ENCODE data around the gene ASB1.

Gene ASB1

DNA sequence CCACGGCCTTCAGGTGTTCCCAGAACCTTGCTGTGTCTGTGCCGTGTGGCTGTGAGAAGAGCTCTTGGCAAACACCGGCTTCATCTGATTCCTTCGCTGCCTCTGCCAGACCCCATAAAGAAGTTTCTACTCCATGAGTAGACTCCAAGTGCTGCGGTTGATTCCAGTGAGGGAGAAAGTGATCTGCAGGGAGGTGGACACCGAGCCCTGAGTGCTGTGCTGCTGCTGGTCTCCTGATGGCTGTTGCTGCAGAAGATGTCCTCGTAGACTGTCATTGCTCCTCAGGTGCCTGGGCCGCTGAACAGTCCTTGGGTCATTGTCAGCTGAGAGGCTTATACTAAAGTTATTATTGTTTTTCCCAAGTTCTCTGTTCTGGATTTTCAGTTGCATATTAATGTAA, 19.6 kb downstream of the ASB1 start:
- no peak for DNase-seq

GRCh38 chr2:238448031-238448955, 21.6 kb downstream of the ASB1 start:
- no peak for DNase-seq

DNA sequence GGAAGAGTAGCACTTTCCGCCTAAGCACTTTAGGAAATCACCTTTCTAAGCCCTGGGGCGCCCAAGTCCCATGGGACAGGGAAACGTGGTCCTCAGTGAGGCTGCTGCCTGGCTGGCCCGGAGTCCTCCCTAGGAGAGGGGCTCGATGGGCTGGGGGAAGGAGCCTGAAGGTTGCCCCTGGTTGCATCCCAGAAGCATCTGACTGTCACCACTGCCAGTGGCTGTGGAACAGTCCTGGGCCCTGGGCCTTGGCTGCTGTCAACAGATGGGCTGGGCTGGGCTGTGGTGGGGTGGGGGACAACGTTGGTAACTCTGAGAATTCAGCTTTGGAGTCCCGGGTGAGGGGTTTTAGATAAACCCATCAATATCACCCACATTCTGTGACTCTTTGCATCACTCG, 22.5 kb downstream of the ASB1 start:
- DNase-seq: no peak

DNA sequence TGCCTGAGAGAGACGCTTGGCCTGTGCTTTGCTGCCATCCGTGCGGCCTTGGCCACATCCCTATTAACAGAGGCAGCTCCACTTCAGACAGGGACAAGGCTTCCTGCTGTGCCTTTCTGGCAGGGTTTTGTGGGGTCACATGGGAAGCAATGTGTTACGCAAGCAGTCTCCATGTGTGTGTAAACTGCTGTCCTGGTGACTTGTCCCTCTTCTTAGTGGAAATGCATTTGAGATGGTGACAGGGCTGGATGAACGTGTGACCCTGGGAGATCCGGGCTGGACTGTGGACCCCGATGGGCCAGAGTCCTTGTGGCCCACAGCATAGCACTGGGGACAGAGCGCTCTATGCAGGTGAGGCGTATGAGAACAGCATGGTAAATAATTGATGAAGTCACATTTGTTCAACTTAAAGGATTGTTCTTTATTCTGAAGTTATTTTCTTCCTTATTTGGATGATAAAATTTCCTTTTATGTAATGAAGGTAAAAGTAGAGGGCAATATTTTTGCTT, 23.2 kb downstream of the ASB1 start:
- no peak for DNase-seq

DNA sequence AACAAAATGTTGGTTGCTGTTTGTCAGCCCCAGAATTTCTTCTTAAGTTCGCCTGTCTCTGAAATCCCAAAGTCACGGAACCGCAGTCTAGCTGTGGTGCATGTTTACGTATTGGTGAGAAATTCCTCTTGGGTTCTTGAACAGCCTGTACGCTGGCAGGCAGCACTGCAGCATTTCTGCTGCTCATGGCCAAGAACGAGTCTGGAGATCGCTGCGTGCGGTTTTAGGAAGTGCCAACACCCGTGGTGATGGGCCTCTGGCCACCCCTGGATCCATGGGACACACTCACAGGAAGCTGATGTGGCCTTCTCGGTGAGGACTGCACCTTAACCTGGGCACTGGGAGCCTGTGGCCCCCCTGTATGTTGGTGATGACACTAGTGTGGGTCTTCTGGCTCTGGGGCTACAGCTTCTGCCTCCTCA, 23.7 kb downstream of the ASB1 start:
- DNase-seq: no peak

DNA sequence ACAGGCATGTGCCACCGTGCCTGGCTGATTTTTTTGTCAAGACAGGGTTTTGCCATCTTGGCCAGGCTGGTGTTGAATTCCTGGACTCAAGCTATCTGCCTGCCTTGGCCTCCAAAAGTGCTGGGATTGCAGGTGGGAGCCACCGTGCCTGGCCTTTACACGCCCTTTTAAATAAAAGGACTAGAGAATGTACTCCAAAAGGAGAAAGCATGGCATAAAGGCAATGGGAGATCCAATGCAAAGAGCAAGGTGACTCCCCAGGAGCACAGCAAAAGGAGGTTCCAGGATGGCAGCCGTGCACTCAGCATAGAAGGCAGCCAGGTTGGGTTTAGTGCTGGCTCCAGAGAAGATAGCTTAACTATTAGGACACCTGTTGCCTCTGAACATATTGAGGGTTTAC, 27.1 kb downstream of the ASB1 start:
- no peak for DNase-seq

- no peak for DNase-seq
Observed at GRCh38 chr2:238456449-238456848, 29.7 kb downstream of the ASB1 start.

DNA sequence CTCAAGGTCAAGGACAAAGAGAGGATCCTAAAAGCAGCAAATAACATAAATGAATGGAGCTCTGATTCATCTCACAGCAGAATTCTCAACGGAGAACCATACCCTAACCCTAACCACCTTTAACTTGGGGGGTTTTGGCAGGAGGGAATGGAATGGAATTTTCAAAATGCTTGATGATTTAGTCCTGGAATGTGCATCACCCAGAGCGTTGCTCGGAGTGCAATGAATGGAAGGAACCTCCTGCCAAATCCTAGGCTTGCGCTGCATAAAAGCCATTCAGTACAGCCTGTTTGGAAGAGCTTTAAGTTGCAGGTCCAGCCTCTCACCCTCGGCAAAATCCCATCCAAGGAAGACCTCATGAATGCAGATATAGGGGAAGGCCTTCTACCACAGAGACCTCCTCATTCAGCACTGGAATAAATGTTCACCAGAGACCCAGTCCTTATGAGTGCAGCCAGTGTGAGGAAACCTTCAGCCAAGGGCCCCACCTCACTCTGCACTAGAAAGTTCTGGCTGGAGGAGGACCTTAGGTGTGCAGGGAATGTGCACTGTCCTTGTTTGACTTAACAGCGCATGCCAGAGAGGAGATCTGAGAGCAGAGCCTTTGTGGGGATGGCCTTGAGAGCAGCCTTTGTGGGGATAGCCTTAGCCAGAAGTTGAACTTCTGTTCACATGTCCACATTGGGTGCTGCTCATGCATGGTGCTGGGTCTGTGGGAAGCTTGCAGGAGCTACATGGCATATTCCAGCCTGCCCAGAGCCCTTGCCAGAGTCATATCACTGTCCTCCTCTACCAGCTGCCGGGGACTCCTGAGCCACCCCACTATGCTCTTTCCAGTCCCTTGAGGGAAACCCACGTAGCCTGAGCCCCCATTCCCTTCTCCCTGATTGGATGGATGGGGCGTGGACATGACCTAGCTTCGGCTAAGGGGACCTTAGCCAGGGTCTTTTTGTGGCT, 30.5 kb downstream of the ASB1 start:
- DNase-seq: no peak

DNA sequence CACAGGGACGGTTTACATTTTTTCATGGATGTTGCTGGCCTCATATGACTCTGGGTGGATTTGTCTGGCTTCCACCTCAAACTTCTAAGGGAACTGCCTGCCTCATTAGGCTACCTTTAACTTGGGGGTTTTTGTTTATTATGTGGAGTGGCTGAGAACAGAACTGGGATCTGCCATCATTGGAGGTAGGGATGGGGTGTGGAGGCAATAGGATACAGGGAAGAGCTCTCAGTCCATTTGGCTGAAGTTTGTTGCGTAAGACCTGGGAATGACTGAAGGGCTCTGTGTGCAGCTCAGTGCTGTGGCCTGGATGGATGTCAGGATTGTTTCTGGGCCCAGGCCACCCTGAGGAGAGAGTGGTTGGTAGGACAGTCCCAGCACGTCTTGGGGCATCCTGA, 31.2 kb downstream of the ASB1 start:
- DNase-seq: no peak

- DNase-seq: no peak
Observed at GRCh38 chr2:238458651-238459050, 31.9 kb downstream of the ASB1 start.

DNA sequence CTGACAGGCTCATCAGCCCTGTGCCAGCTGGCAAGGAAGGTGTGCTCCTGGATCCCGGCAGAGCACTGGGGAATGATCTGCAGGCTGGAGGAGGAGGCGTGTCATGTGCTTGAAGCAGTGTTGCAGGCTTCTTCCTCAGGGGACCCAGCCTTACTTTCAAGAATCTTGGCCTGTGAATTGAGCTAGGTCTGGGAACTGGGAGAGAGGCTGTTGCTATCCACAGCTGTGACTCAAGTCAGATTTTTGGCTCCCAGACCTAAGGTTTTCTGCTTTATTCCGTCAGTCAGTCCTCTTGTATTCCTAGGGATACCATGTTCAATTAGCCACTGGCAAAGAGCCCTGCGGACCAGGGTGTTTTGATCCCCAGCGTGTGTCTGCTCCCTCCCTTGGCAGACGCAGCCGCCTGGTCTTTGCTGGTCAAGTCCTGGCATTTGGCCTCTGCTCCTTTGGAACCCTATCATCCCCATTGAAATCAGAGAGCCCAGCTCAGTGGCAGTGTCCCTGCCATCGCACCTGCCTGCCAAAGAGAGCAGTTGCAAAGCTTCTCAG, 32.4 kb downstream of the ASB1 start:
- no peak for DNase-seq

DNA sequence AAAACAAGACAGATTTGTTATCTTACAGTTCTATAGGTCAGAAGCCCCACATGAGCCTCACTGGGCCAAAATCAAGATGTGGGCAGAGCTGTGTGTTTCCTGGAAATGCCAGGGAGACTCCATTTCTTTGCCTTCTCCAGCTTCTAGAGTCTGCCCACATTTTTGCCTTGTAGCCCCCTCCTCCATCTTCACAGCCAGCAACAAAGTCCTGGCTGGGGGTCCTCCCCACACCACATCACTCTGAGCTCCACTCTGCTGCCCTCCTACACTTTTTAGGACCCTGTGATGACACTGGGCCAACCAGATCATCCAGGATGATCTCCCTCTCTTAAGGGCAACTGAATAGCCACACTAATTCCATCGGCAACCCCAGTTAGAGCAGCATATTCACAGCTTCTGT, 34.3 kb downstream of the ASB1 start:
- no peak for DNase-seq

GRCh38 chr2:238461491-238461890, 34.8 kb downstream of the ASB1 start:
- DNase-seq: no peak

DNA sequence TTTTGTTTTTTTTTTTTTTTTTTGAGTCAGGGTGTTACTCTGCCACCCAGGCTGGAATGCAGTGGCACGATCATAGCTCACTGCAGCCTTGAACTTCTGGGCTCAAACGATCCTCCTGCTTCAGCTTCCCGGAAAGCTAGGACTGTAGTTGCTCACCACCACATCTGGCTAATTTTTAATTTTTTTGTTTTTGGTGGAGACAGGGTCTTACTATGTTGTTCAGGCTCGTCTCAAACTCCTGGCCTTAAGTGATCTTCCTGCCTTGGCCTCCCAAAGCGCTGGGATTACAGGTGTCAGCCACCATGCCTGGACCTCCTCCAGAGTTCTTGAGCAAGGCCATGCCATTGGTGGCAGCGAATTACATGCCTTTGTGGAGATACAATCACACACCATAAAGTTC, 35.2 kb downstream of the ASB1 start:
- DNase-seq: no peak

- no peak for DNase-seq
Observed at GRCh38 chr2:238462782-238463396, 36.2 kb downstream of the ASB1 start.

GRCh38 chr2:238464389-238464788, 37.7 kb downstream of the ASB1 start:
- no peak for DNase-seq

GRCh38 chr2:238465487-238466242, 38.9 kb downstream of the ASB1 start:
- DNase-seq: no peak

- DNase-seq: peak; percentile 44
Observed at GRCh38 chr2:238466243-238466756, 39.6 kb downstream of the ASB1 start.

DNA sequence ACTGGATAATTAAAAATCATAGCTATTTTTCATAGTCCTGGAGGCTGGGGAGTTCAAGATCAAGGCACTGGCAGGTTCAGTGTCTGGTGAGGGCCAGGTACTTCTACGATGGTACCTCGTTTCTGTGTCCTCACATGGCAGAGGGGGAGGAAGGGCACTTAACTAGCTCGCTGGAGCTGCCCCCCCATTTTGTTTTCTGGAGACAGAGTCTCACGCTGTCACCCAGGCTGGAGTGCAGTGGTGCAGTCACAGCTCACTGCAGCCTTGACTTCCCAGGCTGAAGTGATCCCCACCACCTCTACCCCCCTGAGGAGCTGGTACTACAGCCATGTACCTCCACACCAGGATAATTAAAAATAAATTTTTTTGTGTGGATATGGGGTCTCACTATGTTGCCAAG, 40.3 kb downstream of the ASB1 start:
- DNase-seq: no peak

GRCh38 chr2:238467792-238468191, 41.1 kb downstream of the ASB1 start:
- no peak for DNase-seq

- DNase-seq: no peak
Observed at GRCh38 chr2:238469155-238469554, 42.4 kb downstream of the ASB1 start.

GRCh38 chr2:238473014-238473413, 46.3 kb downstream of the ASB1 start:
- no peak for DNase-seq

Data from NCI-H187 treated with DMSO at 0.1 percent for 48 hours (cell line).